Stimulated activated CD4-positive, alpha-beta T cell treated with anti-CD3 and anti-CD28 coated beads, Interleukin-4, amount 100 ng/mL, for 24 hours (primary cell): Measurements from ENCODE around the gene CEACAM19.
A peak's percentile ranks its signal among the peaks of the same experiment; 100 is the strongest.
"Not testable (repeated sequence)": the region's sequence is repeated elsewhere in the genome, so short reads cannot be mapped to it uniquely, and the experiment has no call there.

ENCODE experiments used
- DNase-seq: peaks from one replicate; pipeline ENCODE4 v3.0.0-alpha.2; 2020

CEACAM19 gene

GRCh38 chr19:44646049-44646416 lies 25.2 kb upstream of the CEACAM19 start:
- DNase-seq: no peak

- DNase-seq: no peak
Measured at GRCh38 chr19:44647144-44647543, 24.1 kb upstream of the CEACAM19 start.

- no peak for DNase-seq
Measured at GRCh38 chr19:44648631-44649251, 22.5 kb upstream of the CEACAM19 start.

GRCh38 chr19:44649578-44650145 lies 21.6 kb upstream of the CEACAM19 start:
- no peak for DNase-seq

- DNase-seq: no peak
Measured at GRCh38 chr19:44653343-44653742, 17.9 kb upstream of the CEACAM19 start.

- DNase-seq: peak; percentile 72
Measured at GRCh38 chr19:44653977-44654774, 17.1 kb upstream of the CEACAM19 start.

- peak; percentile 73 for DNase-seq
Measured at GRCh38 chr19:44657211-44657921, 13.9 kb upstream of the CEACAM19 start.

GRCh38 chr19:44658069-44658733 lies 13.1 kb upstream of the CEACAM19 start:
- DNase-seq: no peak

- no peak for DNase-seq
Measured at GRCh38 chr19:44660081-44660480, 11.2 kb upstream of the CEACAM19 start.

GRCh38 chr19:44661205-44661604 lies 10.1 kb upstream of the CEACAM19 start:
- no peak for DNase-seq

GRCh38 chr19:44661904-44662303 lies 9.4 kb upstream of the CEACAM19 start:
- no peak for DNase-seq

GRCh38 chr19:44662691-44663385 lies 8.4 kb upstream of the CEACAM19 start:
- DNase-seq: no peak

- DNase-seq: no peak
Measured at GRCh38 chr19:44663996-44664395, 7.3 kb upstream of the CEACAM19 start.

- DNase-seq: no peak
Measured at GRCh38 chr19:44664976-44665375, 6.3 kb upstream of the CEACAM19 start.

- no peak for DNase-seq
Measured at GRCh38 chr19:44666852-44667556, 4.3 kb upstream of the CEACAM19 start.

- no peak for DNase-seq
Measured at GRCh38 chr19:44668985-44669764, 2.1 kb upstream of the CEACAM19 start.

- DNase-seq: not testable (repeated sequence)
Measured at GRCh38 chr19:44670027-44670426, 1.3 kb upstream of the CEACAM19 start.

GRCh38 chr19:44672226-44672625 lies 944 bp downstream of the CEACAM19 start:
- no peak for DNase-seq

- no peak for DNase-seq
Measured at GRCh38 chr19:44673510-44673909, 2.2 kb downstream of the CEACAM19 start.

- DNase-seq: no peak
Measured at GRCh38 chr19:44675521-44675920, 4.2 kb downstream of the CEACAM19 start.
